GM12891 (cell line): Measurements from ENCODE around the gene PCNX1.

Experiments
- DNase-seq: peaks from one replicate; pipeline ENCODE4 v3.0.0; 2011; ENCODE audit warnings: low spot score; ENCODE audit not compliant: insufficient read length
- FAIRE-seq: peaks from 2 replicates; lab custom pipeline; 2011; peaks lifted over from hg19 to GRCh38; lab: Jason Lieb, UNC
- PAX5 ChIP-seq: IDR thresholded peaks from 2 replicates; pipeline ENCODE4 v1.6.1; 2011; ENCODE audit warnings: low read length, moderate library complexity, mild to moderate bottlenecking; ENCODE audit not compliant: insufficient read depth, severe bottlenecking
- POLR2A ChIP-seq: IDR thresholded peaks from 2 replicates; pipeline ENCODE4 v1.6.1; 2011; ENCODE audit warnings: low read depth, low read length, control low read depth
- POLR2AphosphoS5 ChIP-seq: IDR thresholded peaks from 2 replicates; pipeline ENCODE4 v1.6.1; 2011; ENCODE audit warnings: low read depth, low read length, control low read depth
- POU2F2 ChIP-seq: IDR thresholded peaks from 2 replicates; pipeline ENCODE4 v1.6.1; 2011; ENCODE audit warnings: low read depth, mild to moderate bottlenecking, control low read depth, low read length, moderate library complexity
- SPI1 ChIP-seq: IDR thresholded peaks from 2 replicates; pipeline ENCODE4 v1.6.1; 2011; ENCODE audit warnings: low read depth, low read length, control low read depth
- TAF1 ChIP-seq: IDR thresholded peaks from 2 replicates; pipeline ENCODE4 v1.6.1; 2011; ENCODE audit warnings: low read depth, low read length, control low read depth

The PCNX1 gene

DNA sequence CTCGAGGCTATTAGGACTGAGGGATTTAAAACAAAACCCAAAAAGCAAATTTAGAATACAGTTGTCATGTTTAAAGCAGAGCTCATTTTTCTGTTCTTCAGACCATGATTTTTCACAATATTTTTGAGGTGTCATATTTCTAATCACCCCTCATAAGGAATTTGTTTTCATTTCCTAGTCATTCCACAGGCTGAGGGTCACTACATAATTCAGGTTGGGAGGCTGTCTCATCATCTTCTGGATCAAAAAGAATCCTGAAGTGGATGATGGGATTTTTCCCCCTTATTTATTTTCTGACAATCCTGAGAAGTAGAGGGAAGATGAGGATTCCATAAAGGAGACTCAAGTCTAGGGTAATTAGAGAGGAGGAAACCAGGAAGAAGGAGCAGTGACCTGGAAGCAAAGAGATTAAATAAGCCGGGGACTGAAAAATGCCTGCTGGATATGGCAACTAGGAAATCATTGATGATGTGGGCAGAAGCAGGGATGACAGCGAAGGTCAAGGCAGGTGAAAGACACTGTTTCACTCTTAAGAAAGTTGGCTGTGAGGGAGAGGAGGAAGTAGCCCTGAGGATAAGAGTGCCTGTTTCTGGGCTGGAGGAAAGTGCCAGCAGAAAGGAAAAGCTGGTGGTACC, 9.0 kb upstream of the PCNX1 start:
- no peak for TF ChIP-seq SPI1
- TF ChIP-seq POLR2A: no peak
- TF ChIP-seq PAX5: no peak
- TF ChIP-seq POU2F2: no peak
- no peak for TF ChIP-seq TAF1
- no peak for TF ChIP-seq POLR2AphosphoS5
- no peak for DNase-seq
- FAIRE-seq: no peak

DNA sequence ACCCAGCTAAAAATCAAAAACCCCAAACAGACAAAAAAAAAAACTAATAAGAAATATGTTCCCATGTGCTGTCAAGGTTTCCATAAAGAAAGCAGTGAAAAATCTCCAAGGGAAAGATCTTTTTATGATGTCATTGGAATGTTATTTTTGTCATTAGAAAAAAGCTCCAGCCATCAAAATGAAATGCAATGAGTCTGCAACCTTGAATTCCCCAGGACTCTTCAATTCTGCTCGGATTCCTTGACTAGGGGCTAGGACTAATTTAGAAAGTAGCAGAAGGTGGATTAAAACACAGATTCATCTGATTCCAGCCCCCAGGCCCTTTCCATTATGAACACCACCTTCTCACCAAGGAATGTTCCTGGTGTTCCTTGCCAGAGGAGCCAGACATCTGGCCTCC, 6.0 kb upstream of the PCNX1 start:
- TF ChIP-seq POLR2A (no peak), POLR2AphosphoS5 (no peak), TAF1 (no peak), SPI1 (no peak), POU2F2 (no peak), PAX5 (no peak)
- DNase-seq: no peak
- FAIRE-seq: no peak

DNA sequence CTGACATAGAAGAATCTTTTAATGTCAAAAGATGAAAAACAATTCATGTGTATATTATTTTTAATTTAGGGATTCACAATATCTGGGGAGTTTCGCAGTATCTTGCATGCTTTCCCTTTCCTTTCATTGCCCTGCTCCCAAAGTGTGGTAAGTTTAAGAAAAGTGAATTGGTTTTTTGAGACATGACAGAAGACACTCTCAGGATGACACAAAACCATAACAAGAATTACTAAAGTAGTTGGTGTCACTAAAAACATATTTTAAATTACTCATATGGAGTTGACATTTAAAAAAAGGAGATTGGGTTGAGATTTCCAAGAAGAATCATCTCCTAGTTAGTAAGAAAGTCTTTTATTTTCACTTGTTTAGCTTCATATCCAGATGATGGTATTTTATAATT, 5.1 kb upstream of the PCNX1 start:
- FAIRE-seq (no peak), DNase-seq (no peak)
- TF ChIP-seq SPI1 (no peak), TAF1 (no peak), PAX5 (no peak), POU2F2 (no peak), POLR2A (no peak), POLR2AphosphoS5 (no peak)

DNA sequence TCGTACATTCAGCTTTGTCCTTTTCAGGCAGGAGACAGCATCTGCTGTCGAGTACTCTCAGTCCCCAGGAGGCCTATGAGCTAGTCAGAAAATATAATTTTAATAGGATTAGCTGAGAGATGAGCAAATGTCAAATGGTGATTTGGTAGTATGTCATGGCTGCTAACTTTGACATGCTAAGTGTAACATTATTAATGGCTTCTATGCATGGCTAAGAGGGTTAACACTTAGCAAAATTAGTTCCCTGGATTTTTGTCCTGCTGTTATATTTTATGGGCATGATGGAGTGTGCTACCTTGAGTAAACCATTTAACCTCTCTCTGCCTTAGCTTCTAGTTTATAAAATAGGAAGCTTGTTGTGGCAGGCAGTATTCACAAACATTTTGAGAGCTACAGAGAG, 2.9 kb upstream of the PCNX1 start:
- no peak for DNase-seq
- no peak for FAIRE-seq
- TF ChIP-seq POU2F2 (no peak), POLR2A (no peak), POLR2AphosphoS5 (no peak), SPI1 (no peak), TAF1 (no peak), PAX5 (no peak)

DNA sequence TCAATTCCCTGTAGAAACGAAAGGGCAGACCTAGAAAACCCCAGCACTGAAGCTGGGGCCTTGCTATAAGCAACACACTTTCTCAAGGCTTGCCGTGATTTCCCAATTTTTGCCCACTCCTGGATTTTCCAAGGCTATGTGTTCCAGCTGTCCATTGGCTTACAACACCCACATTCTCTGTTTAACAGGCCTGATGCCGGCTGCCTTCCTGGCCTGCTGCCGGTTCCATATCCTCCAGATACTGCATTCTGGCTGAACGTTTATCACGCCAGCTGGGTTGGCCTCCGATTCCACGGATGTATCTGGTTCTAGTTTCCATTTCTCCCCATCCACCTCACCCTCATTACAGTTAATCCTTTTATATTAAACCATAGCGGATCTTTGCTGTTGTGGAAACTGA, 2.0 kb upstream of the PCNX1 start:
- TF ChIP-seq POU2F2 (no peak), TAF1 (no peak), PAX5 (no peak), SPI1 (no peak), POLR2A (no peak), POLR2AphosphoS5 (no peak)
- FAIRE-seq: no peak
- no peak for DNase-seq

DNA sequence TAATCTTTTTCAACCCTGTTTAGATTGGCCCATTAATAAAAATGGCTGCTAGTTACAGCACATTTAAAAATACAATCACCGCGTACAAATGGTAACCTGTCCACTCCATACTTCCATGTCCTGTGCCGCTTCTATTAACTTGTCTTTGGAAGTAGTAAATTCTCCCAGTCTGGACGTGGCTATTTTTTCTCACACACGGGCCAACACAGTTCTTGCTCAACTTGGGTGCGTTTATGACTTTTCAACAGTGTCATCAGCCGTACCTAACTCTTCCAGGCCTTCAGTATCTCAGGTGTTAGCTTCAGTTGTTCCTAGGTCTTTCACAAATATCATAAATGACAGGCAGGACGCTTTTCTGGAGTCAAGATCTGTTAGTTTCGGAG, 475 bp upstream of the PCNX1 start:
- no peak for TF ChIP-seq POU2F2
- TF ChIP-seq PAX5: no peak
- no peak for TF ChIP-seq POLR2AphosphoS5
- no peak for DNase-seq
- no peak for FAIRE-seq

DNA sequence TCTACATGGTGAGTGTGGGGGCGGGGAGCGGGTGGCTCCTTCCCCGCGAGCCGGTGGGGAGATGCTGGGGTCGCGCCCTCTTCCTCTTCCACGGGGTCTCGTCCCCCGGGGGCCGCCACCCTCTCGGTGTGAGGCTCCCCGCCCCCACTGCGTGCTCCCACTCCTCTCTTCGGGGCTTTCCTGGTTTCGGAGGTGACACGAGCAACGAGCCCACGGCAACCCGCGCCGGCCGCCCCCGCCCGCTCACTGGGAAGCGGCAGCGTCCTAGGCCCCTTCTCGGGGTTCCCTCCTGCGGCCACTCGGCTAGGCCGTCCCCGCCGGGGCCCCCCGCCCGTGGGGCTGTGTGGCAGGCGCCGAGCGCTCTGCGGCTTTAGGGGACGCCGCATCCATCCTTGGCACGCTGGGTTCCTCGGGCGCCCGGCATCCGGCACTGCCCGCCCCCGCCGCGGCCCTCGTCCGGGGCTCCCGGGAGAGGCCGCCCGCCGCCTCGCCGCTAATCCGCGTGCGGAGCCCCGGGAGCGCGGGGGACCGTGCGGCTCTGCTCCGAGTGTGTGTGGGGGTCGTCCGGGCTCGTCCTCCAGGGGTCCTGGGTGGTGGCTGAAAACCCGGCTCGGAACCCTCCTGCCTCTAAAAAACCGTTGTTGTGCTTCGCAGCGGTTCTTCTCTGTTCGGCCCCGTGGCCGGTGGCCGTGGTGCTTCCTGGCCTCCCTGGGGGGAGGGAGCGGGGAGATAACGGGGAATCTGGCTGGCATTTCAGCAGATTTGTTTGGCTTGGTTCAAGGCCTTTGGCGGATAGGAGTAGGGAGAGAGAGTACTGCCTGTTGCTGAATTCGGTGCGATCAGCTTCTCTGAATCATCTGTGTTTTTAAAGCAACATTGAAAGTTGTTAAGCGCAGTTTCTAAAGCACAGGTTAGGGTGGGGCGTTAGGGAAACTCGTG, 1.0 kb downstream of the PCNX1 start:
- FAIRE-seq (peak; percentile 88), DNase-seq (peak; percentile 43)
- TF ChIP-seq POU2F2 (no peak), POLR2AphosphoS5 (no peak; the same call in 1 of the 2 replicates), TAF1 (no peak), PAX5 (no peak), POLR2A (no peak), SPI1 (no peak)

DNA sequence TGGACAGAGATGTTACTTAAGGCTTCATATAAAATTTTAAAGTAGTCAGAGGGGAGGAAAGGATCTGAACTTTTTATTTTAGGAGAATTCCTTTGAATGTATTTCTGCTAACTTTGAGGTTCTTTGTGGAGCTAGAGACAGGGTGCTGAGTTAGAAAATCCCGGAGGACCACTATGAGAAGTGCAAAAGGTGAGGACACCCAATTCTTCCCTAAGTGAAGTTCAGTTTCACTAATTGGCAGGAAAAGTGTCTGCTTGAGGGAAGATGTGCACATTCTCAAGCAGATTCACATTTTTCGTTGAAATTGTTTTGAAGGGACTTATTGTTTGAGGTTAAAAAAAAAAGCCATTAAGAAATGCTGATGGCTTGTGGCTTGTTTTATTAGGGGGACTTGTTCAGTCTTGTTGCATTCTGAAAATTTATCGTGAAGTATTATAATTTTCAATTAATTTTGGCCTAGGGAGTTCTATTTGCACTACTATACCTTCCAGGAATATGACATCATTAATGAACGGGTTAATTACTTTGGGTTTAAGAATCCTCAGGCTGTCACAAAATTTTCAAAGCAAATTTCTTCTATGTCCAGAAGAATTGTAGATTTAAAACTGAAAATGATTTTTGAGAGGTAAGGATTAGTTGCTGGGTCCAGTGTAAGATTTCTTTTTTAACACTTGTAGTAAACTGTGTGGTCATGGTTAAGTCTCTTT, 1.8 kb downstream of the PCNX1 start:
- DNase-seq (no peak), FAIRE-seq (no peak)

DNA sequence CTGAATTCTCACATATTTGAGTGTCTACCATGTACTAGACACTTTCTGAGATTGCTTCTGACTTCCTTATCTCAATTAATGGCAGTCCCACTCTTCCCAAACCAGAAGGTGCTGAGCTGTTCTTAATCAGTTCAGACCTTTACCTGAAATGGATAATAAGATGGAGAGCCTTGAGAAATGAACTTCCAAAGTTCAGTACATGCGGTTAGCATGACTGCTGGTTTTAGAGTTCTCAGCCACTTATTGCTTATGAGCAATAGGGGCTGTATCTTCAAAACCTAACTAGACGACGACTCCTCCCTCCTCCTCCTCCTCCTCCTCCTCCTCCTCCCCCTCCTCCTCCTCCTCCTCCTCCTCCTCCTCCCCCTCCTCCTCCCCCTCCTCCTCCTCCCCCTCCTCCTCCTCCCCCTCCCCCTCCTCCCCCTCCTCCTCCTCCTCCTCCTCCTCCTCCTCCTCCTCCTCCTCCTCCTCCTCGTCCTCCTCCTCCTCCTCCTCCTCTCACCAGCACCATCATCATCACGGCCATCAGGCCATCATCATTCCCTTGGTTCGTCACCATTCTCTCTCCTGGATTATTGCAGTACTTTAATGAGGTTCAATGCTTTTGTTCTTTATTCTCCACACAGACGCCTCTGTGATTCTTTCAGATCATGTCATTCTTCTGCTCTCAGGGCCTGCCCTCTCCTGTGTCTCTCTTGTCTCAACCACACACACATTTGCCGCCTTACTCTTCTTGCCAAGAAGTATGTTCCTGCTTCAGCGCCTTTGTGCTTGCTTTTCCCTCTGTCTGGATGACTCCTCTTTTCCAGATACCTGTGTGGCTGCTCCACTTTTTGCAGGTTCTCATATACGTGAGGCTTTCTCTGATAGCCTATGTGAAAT, 2.7 kb downstream of the PCNX1 start:
- FAIRE-seq: peak; percentile 69
- no peak for DNase-seq
- TF ChIP-seq SPI1: no peak
- TF ChIP-seq POLR2AphosphoS5: no peak
- no peak for TF ChIP-seq PAX5
- TF ChIP-seq POLR2A: no peak
- TF ChIP-seq POU2F2: no peak
- no peak for TF ChIP-seq TAF1

More for the DNA sequence above, 1.8 kb downstream of the PCNX1 start:
- TF ChIP-seq SPI1: no peak
- TF ChIP-seq TAF1: no peak
- TF ChIP-seq POU2F2: no peak
- TF ChIP-seq PAX5: no peak
- TF ChIP-seq POLR2A: no peak
- no peak for TF ChIP-seq POLR2AphosphoS5
